GM21717 (cell line): ENCODE results near the gene VAT1L.
A peak's percentile ranks its signal among the peaks of the same experiment; 100 is the strongest.
"Not testable (repeated sequence)": the region's sequence is repeated elsewhere in the genome, so short reads cannot be mapped to it uniquely, and the experiment has no call there.

Experiments
- ATAC-seq: cut with Tn5 transposase; IDR thresholded peaks from one replicate; pipeline ENCODE4 v1.9.1; 2021; ENCODE audit warnings: mild to moderate bottlenecking, moderate library complexity; ENCODE audit not compliant: unreplicated experiment

The VAT1L gene

GRCh38 chr16:77946823-77947222 lies 158.5 kb downstream of the VAT1L start:
- ATAC-seq = no peak

GRCh38 chr16:77947590-77947989 lies 159.2 kb downstream of the VAT1L start:
- ATAC-seq = not testable (repeated sequence)

- ATAC-seq = no peak
Observed at GRCh38 chr16:77948835-77949234, 160.5 kb downstream of the VAT1L start.

GRCh38 chr16:77949445-77949844 lies 161.1 kb downstream of the VAT1L start:
- ATAC-seq = no peak

- no peak for ATAC-seq
Observed at GRCh38 chr16:77951788-77952187, 163.4 kb downstream of the VAT1L start.

- no peak for ATAC-seq
Observed at GRCh38 chr16:77955127-77955526, 166.8 kb downstream of the VAT1L start.

- ATAC-seq = no peak
Observed at GRCh38 chr16:77956231-77956630, 167.9 kb downstream of the VAT1L start.

GRCh38 chr16:77960766-77961165 lies 172.4 kb downstream of the VAT1L start:
- no peak for ATAC-seq

GRCh38 chr16:77961814-77962213 lies 173.4 kb downstream of the VAT1L start:
- ATAC-seq = no peak

- ATAC-seq = no peak
Observed at GRCh38 chr16:77962689-77963088, 174.3 kb downstream of the VAT1L start.

- ATAC-seq = peak; percentile 64
Observed at GRCh38 chr16:77963185-77964044, 175.1 kb downstream of the VAT1L start.

GRCh38 chr16:77965346-77965745 lies 177.0 kb downstream of the VAT1L start:
- no peak for ATAC-seq

- ATAC-seq = no peak
Observed at GRCh38 chr16:77967054-77967904, 178.9 kb downstream of the VAT1L start.

- no peak for ATAC-seq
Observed at GRCh38 chr16:77969861-77970260, 181.5 kb downstream of the VAT1L start.

GRCh38 chr16:77970371-77970770 lies 182.0 kb downstream of the VAT1L start:
- ATAC-seq = no peak

GRCh38 chr16:77971306-77972061 lies 183.1 kb downstream of the VAT1L start:
- ATAC-seq = peak; percentile 82

GRCh38 chr16:77972062-77972392 lies 183.7 kb downstream of the VAT1L start:
- no peak for ATAC-seq

GRCh38 chr16:77974883-77975282 lies 186.5 kb downstream of the VAT1L start:
- no peak for ATAC-seq

- no peak for ATAC-seq
Observed at GRCh38 chr16:77975942-77976341, 187.6 kb downstream of the VAT1L start.

GRCh38 chr16:77977339-77977738 lies 189.0 kb downstream of the VAT1L start:
- no peak for ATAC-seq

- ATAC-seq = no peak
Observed at GRCh38 chr16:77985111-77985510, 196.7 kb downstream of the VAT1L start.
